Upper lobe of right lung (tissue), 1 donor: ENCODE results near the gene NMNAT3. TPM values are rescaled to one million over a fixed set of nuclear protein-coding genes. Genes with fewer than 3 reads are reported as not detected.

Source experiments
- ATAC-seq: fragments of 200-7000 bp; cut with Tn5 transposase; one replicate; pipeline ENCODE4 v1.9.1; 2020; ENCODE audit warnings: mild to moderate bottlenecking, moderate library complexity
- DNase-seq: peaks from one replicate; pipeline ENCODE4 v3.0.0-alpha.2; 2020
- H3K27ac ChIP-seq: fragments of 200-600 bp; one replicate; pipeline ENCODE4 v1.8.0; 2022
- H3K27me3 ChIP-seq: fragments of 200-600 bp; one replicate; pipeline ENCODE4 v1.8.0; 2022; ENCODE audit warnings: mild to moderate bottlenecking
- H3K36me3 ChIP-seq: fragments of 200-600 bp; one replicate; pipeline ENCODE4 v1.8.0; 2022
- H3K4me1 ChIP-seq: fragments of 200-600 bp; one replicate; pipeline ENCODE4 v1.8.0; 2022
- H3K4me3 ChIP-seq: fragments of 200-600 bp; one replicate; pipeline ENCODE4 v1.8.0; 2022; ENCODE audit warnings: mild to moderate bottlenecking
- H3K9me3 ChIP-seq: fragments of 200-600 bp; one replicate; pipeline ENCODE4 v1.8.0; 2022
- CTCF ChIP-seq: fragments of 200-600 bp; IDR thresholded peaks from one replicate; pipeline ENCODE4 v1.8.0; 2022; ENCODE audit warnings: antibody characterized with exemption
- intact Hi-C: fragments of 100-400 bp; cut with DNase I; formaldehyde crosslinking; loops from one replicate; pipeline ENCODE4 v1.11.0; 2022
- total RNA-seq: library from RNA; stranded (reverse); fragmentation: NEBNext Ultra II Directional; extraction: Animal tissue kit (Norgen Biotek cat#: 25700); gene quantifications from one replicate; pipeline ENCODE4 v1.2.1, GENCODE V29; 2021
- donor health status: DM: no; HTN: yes; CAD: no; lungs with severe emphysema.

Gene NMNAT3
- total RNA-seq, 1 donor from 2014 or later = 4.6 TPM

- Histone ChIP-seq H3K4me3 (no peak overlapping the region), H3K4me1 (no peaks in the 10 kb centered on the region), H3K27me3 (no peaks in the 10 kb centered on the region), H3K9me3 (no peaks in the 10 kb centered on the region), H3K27ac (no peak overlapping the region), H3K36me3 (no peaks in the 10 kb centered on the region)
- ATAC-seq (no peak), DNase-seq (no peak)
- intact Hi-C loops = no loop called here
- no peak for TF ChIP-seq CTCF
These were observed 57.3 kb downstream of the NMNAT3 start for GRCh38 chr3:139620438-139620837.

- no peak for TF ChIP-seq CTCF
- Histone ChIP-seq H3K36me3 (no peaks in the 10 kb centered on the region), H3K27ac (no peak overlapping the region)
These were observed 58.3 kb downstream of the NMNAT3 start for GRCh38 chr3:139619484-139619883.

GRCh38 chr3:139617672-139618268 lies 60.0 kb downstream of the NMNAT3 start:
- intact Hi-C loops = no loop called here
- no peak for ATAC-seq

More at GRCh38 chr3:139619484-139619883, 58.3 kb downstream of the NMNAT3 start:
- DNase-seq = no peak
- ATAC-seq = no peak
- intact Hi-C loops = no loop called here
- H3K27me3 ChIP-seq = no peaks in the 10 kb centered on the region
- no peaks in the 10 kb centered on the region for H3K9me3 ChIP-seq
- no peaks in the 10 kb centered on the region for H3K4me1 ChIP-seq
- H3K4me3 ChIP-seq = no peak overlapping the region

GRCh38 chr3:139611528-139611927 lies 66.2 kb downstream of the NMNAT3 start:
- intact Hi-C loops = no loop called here
- no peaks in the 10 kb centered on the region for H3K27me3 ChIP-seq
- ATAC-seq = no peak

More at GRCh38 chr3:139617672-139618268, 60.0 kb downstream of the NMNAT3 start:
- DNase-seq = no peak
- H3K4me1 ChIP-seq = no peaks in the 10 kb centered on the region
- TF ChIP-seq CTCF = no peak
- no peak overlapping the region for H3K4me3 ChIP-seq
- no peaks in the 10 kb centered on the region for H3K27me3 ChIP-seq
- no peak overlapping the region for H3K27ac ChIP-seq
- no peaks in the 10 kb centered on the region for H3K36me3 ChIP-seq
- H3K9me3 ChIP-seq = no peaks in the 10 kb centered on the region

GRCh38 chr3:139610886-139611285 lies 66.9 kb downstream of the NMNAT3 start:
- ATAC-seq = no peak
- intact Hi-C loops = no loop called here
- Histone ChIP-seq H3K9me3 (no peaks in the 10 kb centered on the region), H3K36me3 (no peaks in the 10 kb centered on the region), H3K4me1 (no peaks in the 10 kb centered on the region), H3K27ac (no peak overlapping the region), H3K27me3 (no peaks in the 10 kb centered on the region), H3K4me3 (no peak overlapping the region)
- no peak for DNase-seq
- TF ChIP-seq CTCF = no peak

More at GRCh38 chr3:139611528-139611927, 66.2 kb downstream of the NMNAT3 start:
- Histone ChIP-seq H3K4me1 (no peaks in the 10 kb centered on the region), H3K36me3 (no peaks in the 10 kb centered on the region), H3K9me3 (no peaks in the 10 kb centered on the region), H3K4me3 (no peak overlapping the region), H3K27ac (no peak overlapping the region)
- no peak for DNase-seq
- no peak for TF ChIP-seq CTCF

- Histone ChIP-seq H3K4me3 (no peak overlapping the region), H3K4me1 (no peaks in the 10 kb centered on the region), H3K36me3 (no peaks in the 10 kb centered on the region), H3K9me3 (no peaks in the 10 kb centered on the region), H3K27ac (no peak overlapping the region), H3K27me3 (no peaks in the 10 kb centered on the region)
- no peak for TF ChIP-seq CTCF
- DNase-seq (no peak), ATAC-seq (no peak)
- intact Hi-C loops = no loop called here
These were observed 68.8 kb downstream of the NMNAT3 start for GRCh38 chr3:139608924-139609323.
